DMS53 treated with DMSO at 0.1 percent for 48 hours (cell line): Measurements from ENCODE around the gene ANKRD42.
A peak's percentile ranks its signal among the peaks of the same experiment; 100 is the strongest.

Source experiments
- DNase-seq: peaks from one replicate; lab custom pipeline; 2025; ENCODE audit not compliant: unreplicated experiment; lab: John Stamatoyannopoulos, UW

ANKRD42 gene

GRCh38 chr11:83193315-83194280 lies at the start of gene ANKRD42:
TSS of gene ANKRD42 (plus strand) at chr11:83193712. CDS start at chr11:83194671, 959 bp downstream.
- DNase-seq: peak; percentile 98

GRCh38 chr11:83147895-83148294 lies 45.6 kb upstream of the ANKRD42 start:
- DNase-seq: no peak

GRCh38 chr11:83150450-83150849 lies 43.1 kb upstream of the ANKRD42 start:
- no peak for DNase-seq

- DNase-seq: no peak
Observed at GRCh38 chr11:83151274-83151977, 42.1 kb upstream of the ANKRD42 start.

- DNase-seq: no peak
Observed at GRCh38 chr11:83152264-83152663, 41.2 kb upstream of the ANKRD42 start.

- DNase-seq: no peak
Observed at GRCh38 chr11:83153764-83154163, 39.7 kb upstream of the ANKRD42 start.

- peak; percentile 100 for DNase-seq
Observed at GRCh38 chr11:83156144-83156995, 37.1 kb upstream of the ANKRD42 start.

GRCh38 chr11:83156996-83157593 lies 36.4 kb upstream of the ANKRD42 start, which contains the start of gene PCF11:
TSS of gene PCF11 (plus strand) at chr11:83157131. CDS start at chr11:83157440, 309 bp downstream.
- no peak for DNase-seq

GRCh38 chr11:83157594-83158356 lies 35.7 kb upstream of the ANKRD42 start:
- DNase-seq: no peak

GRCh38 chr11:83158357-83158786 lies 35.1 kb upstream of the ANKRD42 start:
- DNase-seq: no peak

- DNase-seq: no peak
Observed at GRCh38 chr11:83158965-83159901, 34.3 kb upstream of the ANKRD42 start.

- no peak for DNase-seq
Observed at GRCh38 chr11:83159902-83160865, 33.3 kb upstream of the ANKRD42 start.

- DNase-seq: no peak
Observed at GRCh38 chr11:83161610-83162199, 31.8 kb upstream of the ANKRD42 start.

- no peak for DNase-seq
Observed at GRCh38 chr11:83162377-83162776, 31.1 kb upstream of the ANKRD42 start.

- no peak for DNase-seq
Observed at GRCh38 chr11:83166193-83166866, 27.2 kb upstream of the ANKRD42 start.

GRCh38 chr11:83168756-83169155 lies 24.8 kb upstream of the ANKRD42 start:
- no peak for DNase-seq

- DNase-seq: no peak
Observed at GRCh38 chr11:83170865-83171264, 22.6 kb upstream of the ANKRD42 start.
